C4-2B (cell line): Measurements from ENCODE around the gene FBXL4.

Source experiments
- H3K27ac ChIP-seq: fragments of 450-650 bp; 2 replicates; pipeline ENCODE4 v1.5.1; 2017
- ZFX ChIP-seq: fragments of 450-650 bp; IDR thresholded peaks from 2 replicates; pipeline ENCODE4 v1.6.1; 2017
- TF ChIP-seq, protein P1 (sequence below): fragments of 450-650 bp; conservative IDR thresholded peaks from 2 replicates; pipeline ENCODE4 v1.5.1; 2017; ENCODE audit warnings: mild to moderate bottlenecking

Gene FBXL4

DNA sequence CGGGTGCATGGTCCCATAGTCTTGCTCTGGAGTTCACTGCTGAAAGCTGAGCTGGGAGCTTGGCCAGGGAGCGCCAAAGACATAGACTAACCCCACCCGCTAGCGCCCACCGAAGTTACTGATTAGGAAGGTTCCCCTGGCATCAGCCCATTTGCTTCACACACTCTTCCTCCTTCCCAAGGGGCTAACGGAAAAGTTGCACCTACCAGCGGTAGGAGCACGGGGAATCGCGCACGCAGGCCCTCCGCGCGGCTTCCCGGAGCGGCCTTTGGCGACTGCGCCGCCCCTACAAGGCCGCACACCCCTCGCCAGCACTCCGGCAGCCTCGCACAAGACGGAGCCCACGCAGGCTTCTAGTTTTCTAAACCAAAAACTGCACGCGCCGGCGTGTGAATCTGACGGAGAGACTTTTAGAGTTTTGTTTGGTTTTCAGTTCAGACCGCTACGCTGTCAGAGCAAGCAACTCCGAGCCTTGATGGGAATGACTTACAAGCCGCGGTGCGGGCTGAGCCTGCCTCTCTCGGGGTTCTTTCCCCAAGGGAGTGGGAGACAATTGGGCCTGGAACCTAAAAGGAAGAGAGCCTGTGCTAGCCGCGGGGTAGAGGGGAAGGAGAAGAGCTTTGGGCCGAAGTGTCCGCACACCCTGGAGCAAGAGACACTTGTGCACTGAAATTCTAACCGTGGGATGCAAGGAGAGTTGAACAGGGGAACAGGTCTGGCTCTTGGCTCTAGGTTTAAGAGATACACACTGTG lies 114.3 kb downstream of the FBXL4 start:
- no peak overlapping the region for H3K27ac ChIP-seq
- no peak for TF ChIP-seq ZFX
- TF ChIP-seq, protein P1, sequence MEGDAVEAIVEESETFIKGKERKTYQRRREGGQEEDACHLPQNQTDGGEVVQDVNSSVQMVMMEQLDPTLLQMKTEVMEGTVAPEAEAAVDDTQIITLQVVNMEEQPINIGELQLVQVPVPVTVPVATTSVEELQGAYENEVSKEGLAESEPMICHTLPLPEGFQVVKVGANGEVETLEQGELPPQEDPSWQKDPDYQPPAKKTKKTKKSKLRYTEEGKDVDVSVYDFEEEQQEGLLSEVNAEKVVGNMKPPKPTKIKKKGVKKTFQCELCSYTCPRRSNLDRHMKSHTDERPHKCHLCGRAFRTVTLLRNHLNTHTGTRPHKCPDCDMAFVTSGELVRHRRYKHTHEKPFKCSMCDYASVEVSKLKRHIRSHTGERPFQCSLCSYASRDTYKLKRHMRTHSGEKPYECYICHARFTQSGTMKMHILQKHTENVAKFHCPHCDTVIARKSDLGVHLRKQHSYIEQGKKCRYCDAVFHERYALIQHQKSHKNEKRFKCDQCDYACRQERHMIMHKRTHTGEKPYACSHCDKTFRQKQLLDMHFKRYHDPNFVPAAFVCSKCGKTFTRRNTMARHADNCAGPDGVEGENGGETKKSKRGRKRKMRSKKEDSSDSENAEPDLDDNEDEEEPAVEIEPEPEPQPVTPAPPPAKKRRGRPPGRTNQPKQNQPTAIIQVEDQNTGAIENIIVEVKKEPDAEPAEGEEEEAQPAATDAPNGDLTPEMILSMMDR: no peak

DNA sequence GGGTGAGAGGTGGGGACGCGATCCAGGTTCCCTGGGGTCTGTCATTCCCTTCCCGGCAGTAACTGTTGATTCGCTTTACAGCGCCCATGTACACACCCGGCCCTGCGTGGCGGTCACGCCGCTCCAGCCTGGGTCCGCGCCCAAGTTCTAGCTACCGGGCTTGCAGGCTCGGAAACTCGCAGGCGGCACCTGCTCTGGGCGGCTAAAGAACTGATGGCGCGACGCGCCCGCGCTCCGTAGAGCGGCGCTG lies 114.8 kb downstream of the FBXL4 start:
- TF ChIP-seq, protein P1: no peak
- TF ChIP-seq ZFX: no peak
- H3K27ac ChIP-seq: no peak overlapping the region

DNA sequence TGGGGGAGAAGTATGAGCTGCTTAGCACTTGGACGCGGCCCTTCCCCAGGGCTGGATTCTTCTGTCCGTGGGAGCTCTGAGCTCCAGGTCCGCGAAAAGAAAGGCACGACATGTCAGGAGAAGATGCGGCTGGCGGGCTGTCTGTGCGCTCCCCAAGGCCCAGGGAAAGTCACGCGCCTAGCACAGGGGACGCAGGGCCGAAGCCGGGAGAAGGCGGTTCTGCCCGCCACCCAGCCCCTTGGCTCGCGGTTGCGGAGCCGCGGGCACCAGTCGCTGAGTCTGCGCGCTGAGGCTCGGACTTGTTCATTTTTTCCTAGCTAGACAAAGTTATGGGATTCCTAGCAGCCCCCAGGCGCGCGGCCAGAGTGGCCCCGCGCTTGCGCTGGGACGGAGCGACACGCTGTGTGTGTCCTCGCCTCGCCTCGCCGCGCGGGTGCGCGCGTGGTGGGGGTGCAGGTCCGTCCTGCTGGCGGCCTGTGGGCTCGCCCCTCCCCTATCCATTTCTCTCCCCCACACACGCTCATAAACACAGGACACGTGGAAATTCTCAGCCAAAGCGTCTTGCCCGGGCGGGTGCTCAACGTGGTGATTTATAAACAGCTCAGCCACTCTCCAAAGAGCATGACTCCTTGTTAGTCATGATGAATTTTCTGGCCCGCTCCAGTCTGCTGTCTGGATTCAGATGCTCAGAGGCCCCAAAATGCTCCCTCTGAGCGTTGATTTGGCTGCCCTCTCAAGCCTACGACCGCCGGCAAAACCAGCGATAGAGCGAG lies 115.3 kb downstream of the FBXL4 start:
- no peak for TF ChIP-seq ZFX
- TF ChIP-seq, protein P1: no peak
- no peak overlapping the region for H3K27ac ChIP-seq

DNA sequence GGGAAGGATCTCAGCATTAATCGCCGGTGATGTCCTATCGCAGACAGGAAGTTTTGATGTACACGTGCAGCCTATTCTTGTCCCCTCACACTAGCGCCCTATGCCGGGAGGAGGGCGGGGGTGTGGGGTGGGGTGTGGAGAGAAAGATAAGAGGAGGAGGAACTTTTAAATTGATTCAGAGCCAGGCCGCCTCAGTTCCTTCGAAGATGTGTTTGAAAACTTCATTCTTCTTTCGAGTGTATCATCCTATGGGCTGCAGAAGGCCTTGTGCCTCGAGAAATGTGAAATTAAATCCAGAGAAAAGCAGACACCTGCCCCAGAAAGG lies 115.8 kb downstream of the FBXL4 start:
- TF ChIP-seq, protein P1: no peak
- no peak for TF ChIP-seq ZFX
- no peak overlapping the region; the same call in 1 of the 2 replicates for H3K27ac ChIP-seq

DNA sequence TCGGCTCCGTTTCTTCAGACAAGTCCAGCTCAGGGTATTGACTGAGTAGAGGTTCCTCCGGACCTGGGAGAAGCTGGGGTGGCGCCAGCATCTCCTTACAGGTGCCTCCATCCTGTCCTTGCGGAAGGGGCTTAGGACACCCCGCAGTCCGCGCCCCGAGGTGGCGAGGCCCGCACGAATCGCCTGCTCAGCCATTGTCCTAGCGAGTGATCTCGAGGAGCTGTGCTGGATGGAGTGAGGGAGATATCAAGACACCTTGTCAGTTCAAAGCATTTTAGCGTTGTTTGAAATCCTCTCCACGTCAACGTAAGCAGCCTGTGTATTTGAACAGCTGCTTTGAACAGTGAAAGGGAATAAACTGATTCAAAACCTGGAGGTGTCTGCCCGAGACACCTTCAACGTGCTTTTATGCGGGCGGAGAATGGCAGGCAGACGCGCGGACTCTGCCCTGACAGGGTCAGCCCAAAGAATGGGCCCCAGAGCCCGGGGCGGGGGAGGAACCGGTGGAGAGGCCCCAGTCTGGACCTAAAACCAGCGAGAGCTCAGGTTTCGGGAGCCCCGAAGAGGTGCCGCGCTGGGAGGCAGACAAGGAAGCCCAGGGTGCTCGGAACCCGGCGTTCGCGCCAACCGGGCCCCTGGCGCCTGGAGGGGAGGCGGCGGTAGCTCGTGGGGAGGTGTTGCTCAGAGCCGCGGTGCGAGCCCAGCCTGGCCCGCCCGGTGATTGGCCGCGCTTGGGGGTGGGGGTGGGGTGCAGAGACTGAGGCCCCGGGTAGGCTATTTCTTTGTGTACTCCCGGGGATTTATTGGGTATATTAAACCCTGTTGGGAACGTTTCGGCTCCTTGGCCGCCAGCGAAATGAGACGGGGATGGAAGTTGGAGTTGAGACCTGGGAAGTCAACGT lies 116.4 kb downstream of the FBXL4 start:
- peak overlapping the region; percentile 30 for H3K27ac ChIP-seq
- no peak for TF ChIP-seq ZFX
- TF ChIP-seq, protein P1: no peak

DNA sequence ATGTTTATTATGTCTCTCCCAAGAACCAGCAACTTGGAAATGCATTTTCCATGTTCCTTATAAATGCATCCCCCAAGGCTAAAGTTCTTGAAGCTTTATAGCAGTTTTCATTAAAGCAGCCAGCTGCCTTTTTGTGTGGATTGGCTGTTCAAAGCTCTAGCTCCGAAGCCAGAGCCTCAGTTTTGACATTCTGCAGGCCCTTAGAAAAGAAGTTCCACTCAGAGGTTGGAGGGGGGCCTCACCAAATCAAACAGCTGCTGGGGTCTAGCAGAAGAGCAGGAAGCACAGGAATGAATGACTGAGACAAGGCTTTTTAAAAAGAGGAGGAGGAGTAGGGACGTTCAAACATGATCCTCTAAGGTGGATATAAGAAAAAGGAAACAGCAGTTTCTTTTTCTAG lies 117.6 kb downstream of the FBXL4 start:
- H3K27ac ChIP-seq: no peak overlapping the region
- TF ChIP-seq, protein P1: no peak
- TF ChIP-seq ZFX: no peak

DNA sequence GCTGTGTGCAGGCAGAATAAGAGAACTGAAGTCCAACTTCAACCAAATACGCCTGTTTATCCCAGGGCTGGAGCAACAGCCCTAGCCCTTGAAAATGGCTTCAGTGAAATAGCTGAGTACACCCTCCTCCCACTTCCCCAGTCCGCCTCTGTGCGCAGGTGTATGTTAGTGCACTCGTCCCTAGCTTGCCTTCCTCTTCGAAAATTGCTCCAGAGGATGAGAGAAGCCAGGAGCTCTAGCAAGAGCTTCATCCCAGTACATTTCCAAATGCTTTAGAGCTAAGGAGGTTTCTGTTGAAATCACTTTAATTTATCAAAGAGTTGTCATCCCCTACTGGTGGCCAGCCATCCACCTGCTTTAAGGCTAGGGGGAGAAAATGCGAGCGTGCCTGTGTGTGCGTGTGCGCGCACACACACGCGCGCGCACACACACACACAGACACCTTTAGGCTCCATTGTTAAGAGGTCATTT lies 118.8 kb downstream of the FBXL4 start:
- no peak for TF ChIP-seq ZFX
- H3K27ac ChIP-seq: no peak overlapping the region
